GM12892 (cell line): Measurements from ENCODE around the gene TRAPPC10.

Experiments used
- POLR2A ChIP-seq: IDR thresholded peaks from 2 replicates; pipeline ENCODE4 v1.6.1; 2011; ENCODE audit warnings: low read depth, low read length, control low read depth
- POLR2AphosphoS5 ChIP-seq: IDR thresholded peaks from 2 replicates; pipeline ENCODE4 v1.6.1; 2011; ENCODE audit warnings: low read depth, low read length, control low read depth
- TAF1 ChIP-seq: IDR thresholded peaks from 2 replicates; pipeline ENCODE4 v1.6.1; 2011; ENCODE audit warnings: low read depth, mild to moderate bottlenecking, control low read depth, low read length, borderline replicate concordance

- TF ChIP-seq POLR2A (no peak), POLR2AphosphoS5 (no peak), TAF1 (no peak)
Measured at GRCh38 chr21:44052830-44053226, 40.7 kb downstream of the TRAPPC10 start.
